GM21786 (cell line): ENCODE measurements around the gene GPT2.
A peak's percentile ranks its signal among the peaks of the same experiment; 100 is the strongest.

ENCODE experiments used
- ATAC-seq: cut with Tn5 transposase; IDR thresholded peaks from one replicate; pipeline ENCODE4 v1.9.1; 2021; ENCODE audit not compliant: unreplicated experiment

The GPT2 gene

DNA sequence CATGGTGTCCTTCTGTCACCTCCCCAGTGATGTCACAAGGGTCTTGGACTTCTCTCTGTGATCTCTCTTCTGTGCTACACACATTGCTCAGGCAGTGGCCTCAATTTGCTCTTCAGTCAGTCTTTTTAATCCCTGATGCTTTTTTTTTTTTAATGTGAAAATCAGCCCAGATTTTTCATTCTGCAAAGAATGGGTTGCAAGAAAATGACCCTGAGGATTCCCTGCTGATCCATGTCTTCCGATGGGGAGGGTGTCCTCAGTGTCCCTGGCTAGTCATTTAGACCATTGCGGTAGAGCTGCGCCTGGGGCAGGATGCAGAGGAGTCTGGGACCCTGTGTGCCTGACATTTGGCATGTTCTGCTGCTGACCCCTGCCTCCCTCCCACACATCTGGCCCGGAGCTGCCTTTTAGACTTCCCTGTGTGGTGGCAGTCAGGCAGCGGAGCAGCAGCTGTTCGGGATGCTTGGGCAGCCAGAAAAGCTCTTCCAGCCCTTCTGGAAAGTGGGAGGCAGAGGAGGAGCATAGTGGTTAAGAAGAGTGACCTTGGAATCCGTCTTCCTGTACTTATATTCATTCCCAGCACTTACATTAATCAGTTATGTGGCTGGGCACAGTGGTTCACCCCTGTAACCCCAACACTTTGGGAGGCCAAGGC, 12.3 kb downstream of the GPT2 start:
- no peak for ATAC-seq

DNA sequence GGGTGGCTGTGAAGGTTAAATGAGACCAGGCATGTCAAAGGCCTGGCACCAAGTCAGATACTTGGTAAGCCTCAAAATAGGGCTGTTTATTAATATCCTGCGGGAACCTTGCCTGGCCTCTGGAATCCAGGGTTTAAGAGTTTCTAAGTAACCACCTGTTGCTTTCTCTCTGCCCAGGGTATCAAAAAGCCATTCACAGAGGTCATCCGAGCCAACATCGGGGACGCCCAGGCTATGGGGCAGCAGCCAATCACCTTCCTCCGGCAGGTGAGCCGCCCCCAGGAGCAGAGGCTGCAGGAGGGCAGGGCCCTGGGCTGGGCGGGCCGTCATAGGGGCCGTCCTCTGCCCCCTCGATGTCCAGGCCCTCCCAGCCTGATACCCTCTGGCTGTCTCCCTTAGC, 13.3 kb downstream of the GPT2 start:
- ATAC-seq = no peak

DNA sequence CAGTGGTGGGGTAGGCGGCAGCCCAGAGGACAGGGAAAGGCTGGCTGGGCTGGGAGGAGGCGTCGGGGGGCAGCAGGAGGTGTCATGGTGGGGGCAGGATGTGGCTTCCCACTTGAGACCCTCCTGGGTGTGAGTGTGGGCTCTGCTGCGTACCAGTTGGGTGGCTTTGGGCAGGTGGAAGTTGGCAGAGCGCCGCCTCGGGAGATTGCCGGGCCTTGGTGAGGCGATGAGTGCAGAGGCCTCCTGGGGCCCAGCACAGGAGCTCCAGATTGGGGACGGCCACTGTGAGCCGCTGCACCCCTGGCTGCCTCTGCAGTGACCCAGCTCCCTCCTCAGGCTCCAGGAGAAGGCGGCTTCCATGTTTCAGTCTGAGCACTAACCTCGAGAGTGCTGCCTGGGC, 13.8 kb downstream of the GPT2 start:
- ATAC-seq = no peak

DNA sequence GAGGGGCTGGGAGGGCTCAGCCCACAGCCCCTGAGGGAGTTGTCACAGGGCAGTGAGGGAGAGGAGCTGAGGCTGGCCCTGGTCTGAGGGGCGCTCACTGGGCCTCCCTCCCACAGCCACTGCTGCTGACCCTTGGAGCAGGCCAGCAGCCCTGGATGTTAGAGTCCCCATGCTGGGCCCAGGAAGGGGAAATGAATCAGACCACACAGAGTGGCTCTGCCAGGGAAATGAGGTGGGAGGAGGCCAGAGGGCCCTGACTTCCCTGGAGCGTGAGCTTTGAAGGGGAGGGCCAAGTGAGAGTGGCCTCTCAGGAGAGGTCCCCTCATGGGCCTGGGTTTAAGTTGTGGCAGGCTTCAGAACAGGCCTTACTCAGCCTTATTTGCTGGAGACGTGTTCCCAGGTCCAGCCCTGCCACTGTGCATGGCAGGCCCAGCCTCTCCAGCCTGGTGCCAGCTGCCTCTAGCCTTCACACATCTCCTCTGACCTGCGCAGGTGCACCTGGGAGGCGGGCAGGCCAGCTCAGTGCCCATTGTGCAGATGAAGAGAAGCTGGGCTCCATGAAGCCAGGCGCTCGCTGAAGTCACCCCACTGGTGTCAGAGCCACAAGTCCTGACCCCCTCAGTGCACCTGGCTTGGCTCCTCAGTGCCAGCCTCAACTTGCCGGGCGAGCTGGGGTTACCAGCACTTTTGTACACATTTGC, 15.4 kb downstream of the GPT2 start:
- ATAC-seq = no peak

DNA sequence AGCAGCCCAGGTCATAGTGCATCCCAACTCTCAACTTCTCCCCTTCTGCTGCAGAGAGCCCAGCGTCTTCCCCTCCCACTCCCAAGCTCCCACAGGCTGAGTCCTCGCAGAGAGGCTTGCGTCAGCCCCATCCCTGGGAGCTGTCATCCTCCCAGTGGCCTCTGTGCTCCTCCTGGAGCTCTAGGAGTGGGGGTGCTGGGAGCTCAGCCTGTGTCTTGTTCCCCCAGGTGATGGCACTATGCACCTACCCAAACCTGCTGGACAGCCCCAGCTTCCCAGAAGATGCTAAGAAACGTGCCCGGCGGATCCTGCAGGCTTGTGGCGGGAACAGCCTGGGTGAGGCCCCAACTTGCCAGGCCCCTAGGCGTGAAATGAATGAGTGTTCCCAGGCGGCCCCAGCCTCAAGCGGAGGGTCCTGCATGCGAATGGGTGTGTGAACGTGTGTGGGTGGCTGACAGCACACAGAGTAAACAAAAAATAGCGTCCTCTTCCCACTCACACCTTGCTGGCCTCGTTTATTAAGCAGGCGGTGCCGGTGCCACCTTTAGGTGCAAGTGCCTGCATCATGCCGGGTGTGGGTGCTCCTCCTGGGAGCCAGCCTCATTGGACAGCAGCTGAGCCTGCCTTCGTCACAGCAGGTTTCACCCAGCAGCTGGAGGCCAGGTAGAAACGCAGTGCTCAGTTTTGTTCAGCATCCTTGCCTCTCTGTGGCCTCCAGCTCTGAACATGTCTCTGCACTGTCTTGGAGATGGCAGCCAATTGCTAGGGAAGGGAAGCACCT, 16.5 kb downstream of the GPT2 start:
- no peak for ATAC-seq

DNA sequence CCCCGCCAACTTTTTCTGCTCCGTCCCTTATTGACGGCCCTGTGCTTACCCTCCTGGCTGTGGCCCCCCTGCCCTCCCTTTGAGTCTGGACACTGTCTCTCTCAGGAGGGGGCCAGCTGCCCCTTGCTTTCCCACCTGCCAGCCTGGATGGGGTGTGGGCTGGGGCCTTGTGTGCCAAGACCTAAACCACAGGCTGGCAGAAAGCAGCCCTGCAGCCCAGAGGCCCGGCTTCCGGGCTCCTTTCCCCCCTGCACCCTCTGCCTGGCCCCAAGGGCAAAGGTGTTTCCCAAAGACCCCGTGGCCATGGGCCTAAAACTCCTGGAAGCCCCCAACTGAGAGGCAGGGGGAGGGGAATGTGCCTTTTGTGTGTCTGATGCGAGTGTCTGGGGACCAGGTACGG, 17.5 kb downstream of the GPT2 start:
- ATAC-seq = no peak

DNA sequence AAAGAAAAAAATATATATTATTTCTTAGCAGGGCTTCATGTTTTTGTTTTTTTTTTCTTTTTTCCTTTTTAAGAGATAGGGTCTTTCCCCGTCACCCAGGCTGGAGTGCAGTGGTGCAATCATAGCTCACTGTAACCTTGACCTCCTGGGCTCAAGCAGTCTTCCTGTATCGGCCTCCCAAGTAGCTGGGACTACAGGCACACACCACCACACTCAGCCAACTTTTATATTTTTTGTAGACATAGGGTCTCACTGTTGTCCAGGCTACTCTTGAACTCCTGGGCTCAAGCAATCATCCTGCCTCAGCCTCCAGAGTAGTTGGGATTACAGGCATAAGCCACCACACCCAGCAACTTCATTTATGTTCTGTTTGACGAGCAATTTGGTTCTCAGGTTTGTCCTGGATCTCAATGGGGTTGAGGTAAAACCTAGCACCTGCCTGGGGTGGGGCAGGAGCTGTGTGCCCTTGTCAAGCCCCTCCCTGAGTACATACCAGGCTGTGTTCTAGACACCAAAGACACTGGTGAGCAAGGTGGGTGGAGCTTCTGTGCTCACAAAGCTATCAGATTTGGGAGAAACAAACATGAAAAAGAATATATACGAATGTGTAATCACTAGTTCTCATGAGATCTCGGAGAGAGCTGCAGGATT, 19.2 kb downstream of the GPT2 start:
- no peak for ATAC-seq

DNA sequence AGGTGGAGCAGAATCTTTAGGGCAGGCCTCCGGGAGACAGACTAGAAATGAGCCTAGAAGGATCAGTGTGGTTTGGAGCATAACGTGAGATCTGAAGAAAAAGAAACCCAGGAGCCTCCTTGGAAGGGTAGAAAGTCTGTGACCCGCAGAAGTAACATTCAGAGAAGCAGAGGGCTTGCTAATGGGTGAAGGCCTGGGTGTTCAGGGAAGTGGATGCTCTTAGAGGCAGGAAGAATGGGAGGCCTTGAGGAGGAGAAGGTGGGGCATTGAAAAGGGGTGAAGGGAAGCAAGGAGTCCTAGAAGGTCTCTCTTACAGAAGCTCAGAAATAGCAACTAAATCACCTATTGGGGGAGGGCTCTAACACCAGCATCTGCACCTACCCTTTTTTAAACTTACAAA, 20.3 kb downstream of the GPT2 start:
- no peak for ATAC-seq

DNA sequence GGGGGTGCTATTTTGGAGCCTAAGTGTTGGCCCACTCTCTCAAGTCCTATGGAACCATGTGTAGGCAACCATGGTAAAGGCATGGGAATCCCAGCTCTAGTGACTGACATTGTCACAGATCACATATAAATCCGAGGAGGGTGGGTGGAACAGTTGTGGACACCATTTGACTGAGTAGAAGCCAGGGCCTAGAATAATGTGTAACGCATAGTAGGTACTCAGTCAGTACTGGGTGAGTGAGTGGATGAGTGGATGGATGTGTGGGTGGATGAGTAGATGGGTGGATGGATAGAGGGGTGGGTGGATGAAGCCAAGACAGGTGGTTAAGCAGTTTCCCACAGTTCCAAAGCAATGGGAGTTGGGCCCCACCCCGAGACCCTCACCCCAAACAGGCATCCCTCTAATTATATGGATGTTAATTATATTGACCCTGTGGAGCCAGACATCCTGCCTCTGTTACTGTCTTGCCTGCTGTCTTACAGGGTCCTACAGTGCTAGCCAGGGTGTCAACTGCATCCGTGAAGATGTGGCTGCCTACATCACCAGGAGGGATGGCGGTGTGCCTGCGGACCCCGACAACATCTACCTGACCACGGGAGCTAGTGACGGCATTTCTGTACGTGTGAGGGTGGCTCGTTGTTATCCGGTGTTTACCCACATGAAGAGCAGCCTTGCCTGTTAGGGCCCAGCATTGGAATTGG, 22.3 kb downstream of the GPT2 start:
- no peak for ATAC-seq

DNA sequence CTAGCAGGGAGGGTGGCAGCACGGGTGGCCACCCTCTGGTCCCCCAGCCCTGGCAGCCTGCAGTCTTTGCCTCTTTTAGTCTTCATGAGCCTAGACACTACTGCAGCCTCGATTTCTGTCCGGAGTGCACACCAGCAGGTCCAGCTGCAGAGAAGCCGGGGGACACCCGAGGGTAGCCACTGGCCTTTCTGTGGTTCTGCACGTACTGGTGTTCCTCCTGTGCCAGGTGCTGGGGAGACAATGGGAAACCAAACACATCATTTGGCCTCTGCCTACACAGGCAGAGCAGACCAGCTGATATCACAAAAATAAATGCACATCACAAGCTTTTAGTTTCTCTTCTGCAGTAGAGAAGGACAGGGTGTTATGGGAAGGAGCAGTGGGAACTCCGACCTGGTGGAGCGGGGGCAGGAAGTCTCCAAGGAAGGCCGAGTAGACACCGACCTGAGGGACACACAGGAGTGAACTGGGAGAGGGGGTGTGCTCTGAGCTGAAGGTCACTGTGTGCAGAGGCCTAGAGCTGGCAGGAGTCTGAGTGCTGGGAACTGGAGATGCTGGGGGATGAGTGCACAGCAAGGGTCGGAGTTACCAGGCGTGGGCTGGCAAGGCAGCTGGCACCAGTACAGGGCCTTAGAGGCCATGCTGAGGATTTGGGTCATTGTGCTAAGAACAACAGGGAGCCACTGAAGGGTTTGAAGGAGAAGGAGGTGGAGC, 23.1 kb downstream of the GPT2 start:
- no peak for ATAC-seq

DNA sequence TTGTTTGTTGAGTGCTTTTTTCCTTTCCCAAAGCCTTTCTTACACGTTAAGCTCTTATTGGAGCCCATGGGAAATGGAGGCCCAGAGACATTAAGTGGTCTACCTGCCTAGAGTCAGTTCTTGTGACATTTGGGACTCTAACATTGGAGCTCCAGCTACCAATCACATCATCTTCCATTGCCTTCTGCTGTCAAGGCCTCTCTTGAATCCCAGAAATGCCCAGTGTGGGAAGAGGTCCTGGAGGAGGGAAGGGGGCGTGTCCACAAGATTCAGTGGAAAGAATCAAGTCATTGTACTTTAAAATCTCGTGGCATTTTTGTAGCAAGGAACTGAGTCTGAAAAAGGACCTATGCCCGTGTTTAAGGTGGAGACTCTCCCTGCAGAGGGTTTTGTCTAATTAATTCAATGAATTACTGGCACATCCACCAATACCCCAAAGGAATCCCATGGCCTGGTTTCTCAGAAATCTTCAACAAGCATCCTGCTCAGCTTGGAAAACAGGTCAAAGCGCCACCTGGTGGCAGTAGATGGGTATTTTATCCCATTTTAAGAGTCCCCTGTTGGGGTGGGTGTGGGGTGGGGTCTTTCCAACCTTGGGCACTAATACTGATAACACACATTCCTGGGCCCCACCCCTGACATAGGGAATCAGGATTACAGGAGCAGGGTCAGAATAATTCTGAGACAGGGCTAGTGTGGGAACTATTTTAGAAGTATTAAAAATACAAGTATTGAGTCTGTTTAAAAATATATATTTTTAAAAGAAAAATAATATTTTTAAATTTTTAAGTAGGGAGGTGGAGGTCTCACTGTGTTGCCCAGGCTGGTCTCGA, 24.6 kb downstream of the GPT2 start:
- ATAC-seq = no peak

DNA sequence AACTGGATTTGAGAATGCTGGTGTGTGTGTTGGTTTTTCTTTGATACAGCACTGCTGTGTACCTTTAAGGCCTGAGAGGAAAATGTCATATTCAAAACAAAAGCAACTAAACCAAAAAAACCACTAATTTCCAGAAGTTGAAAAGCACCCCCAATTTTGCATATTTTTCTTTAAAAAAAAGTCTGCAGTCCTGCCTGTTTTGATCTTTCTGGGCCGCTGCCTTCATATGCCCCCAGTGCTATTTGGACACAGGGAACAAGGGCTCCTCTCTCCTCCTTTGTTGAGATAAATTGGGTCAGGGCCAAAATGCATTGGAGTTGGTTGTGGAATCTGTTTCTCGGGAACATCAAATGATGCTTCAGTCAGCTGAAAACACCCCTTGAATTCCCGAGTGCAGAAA, 26.9 kb downstream of the GPT2 start:
- peak; percentile 73 for ATAC-seq

DNA sequence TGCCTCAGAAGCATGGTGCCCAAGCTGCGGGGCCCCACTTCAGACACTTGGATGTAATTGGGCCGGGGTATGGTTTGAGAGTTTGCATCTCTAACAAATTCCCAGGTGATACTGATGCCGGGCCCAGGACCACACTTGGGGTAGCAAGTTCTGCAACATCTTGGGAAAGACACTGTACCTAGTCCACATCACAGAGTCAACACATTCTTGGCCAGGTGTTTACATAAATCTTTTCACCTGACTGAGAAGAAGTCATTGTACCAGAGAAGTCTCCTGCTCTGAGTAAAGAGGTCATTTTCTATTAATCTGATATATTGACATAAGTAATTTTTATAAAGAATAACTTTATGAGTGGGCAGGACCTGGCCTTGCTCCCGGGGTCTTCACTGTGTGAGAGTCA, 27.5 kb downstream of the GPT2 start:
- ATAC-seq = no peak

DNA sequence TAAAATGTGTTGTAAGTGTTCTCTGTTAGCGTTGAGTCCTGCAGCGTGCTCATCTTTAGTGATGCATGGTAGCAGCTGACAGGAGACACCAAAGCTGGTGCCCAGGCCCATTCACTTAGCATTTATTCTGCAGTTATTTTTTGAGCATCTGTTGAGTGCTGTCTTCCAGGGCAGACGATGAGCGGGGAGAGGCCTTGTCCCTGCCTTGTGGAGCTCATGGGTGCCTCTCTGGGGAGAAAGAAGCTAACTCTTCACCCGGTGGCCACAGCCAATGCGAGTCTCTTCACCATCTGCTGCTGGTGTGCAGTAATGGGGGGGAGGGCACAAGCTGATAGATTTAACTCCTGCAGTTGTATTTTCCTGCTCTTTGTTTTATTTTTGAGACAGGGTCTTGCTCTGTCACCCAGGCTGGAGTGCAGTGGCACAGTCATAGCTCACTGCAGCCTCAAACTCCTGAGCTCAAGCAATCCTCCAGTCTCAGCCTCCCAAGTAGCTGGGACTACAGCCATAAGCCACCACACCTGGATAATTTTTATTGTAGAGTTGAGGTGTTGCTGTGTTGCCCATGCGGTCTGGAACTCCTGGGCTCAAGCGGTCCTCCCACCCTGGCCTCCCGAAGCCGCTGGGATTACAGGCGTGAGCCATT, 30.5 kb downstream of the GPT2 start:
- no peak for ATAC-seq

DNA sequence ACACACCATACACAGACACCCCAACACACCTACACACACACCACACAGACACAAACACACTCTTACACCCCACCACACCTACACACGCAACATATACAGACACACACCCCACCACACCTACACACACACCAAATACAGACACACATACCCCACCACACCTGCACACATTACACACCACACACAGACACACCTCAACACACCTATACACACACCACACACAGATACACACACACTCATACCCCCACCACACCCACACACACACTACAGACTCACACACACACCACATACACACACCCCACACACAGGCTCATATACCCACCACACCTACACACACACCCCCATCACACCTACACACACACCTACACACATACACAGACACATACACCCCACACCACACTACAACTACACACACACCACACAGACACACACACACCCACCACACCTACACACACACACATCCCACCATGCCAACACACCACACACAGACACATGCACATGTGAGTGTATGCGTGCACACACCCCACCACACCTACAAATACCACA, 31.4 kb downstream of the GPT2 start:
- ATAC-seq = no peak

DNA sequence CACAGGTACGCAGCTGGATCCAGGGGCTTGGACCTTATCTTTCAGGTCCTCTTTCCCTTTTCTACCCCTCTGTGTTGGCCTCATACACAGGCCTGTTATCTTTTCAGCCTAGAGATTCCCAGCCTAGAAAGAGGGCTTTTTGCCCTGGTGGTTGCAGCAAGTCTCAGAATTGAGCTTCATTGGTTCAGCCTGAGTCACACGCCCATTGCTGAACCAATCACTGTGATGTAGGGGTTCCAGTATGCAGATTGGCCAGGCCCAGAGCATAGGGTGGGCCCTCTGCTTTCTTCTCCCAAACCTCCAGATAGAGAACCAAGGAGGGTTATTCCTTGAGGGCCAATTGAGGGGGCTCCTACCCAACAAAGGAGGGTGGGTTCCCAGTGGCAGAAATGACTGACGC, 32.8 kb downstream of the GPT2 start:
- ATAC-seq = no peak

DNA sequence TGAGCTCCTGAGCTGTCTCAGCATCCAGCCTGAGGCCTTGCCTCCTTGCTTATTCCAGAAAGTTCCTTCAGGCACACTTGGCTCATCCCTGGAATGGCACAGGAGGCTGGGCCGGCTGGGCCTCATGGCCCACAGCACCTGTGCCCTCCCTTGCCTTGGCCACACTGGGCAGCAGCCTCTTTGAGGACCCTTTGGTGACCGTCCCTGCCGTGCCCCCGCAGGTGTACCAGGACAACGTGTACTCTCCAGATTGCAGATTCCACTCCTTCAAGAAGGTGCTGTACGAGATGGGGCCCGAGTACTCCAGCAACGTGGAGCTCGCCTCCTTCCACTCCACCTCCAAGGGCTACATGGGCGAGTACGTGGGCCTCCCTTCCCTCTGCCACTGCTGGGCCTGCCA, 34.2 kb downstream of the GPT2 start:
- no peak for ATAC-seq

DNA sequence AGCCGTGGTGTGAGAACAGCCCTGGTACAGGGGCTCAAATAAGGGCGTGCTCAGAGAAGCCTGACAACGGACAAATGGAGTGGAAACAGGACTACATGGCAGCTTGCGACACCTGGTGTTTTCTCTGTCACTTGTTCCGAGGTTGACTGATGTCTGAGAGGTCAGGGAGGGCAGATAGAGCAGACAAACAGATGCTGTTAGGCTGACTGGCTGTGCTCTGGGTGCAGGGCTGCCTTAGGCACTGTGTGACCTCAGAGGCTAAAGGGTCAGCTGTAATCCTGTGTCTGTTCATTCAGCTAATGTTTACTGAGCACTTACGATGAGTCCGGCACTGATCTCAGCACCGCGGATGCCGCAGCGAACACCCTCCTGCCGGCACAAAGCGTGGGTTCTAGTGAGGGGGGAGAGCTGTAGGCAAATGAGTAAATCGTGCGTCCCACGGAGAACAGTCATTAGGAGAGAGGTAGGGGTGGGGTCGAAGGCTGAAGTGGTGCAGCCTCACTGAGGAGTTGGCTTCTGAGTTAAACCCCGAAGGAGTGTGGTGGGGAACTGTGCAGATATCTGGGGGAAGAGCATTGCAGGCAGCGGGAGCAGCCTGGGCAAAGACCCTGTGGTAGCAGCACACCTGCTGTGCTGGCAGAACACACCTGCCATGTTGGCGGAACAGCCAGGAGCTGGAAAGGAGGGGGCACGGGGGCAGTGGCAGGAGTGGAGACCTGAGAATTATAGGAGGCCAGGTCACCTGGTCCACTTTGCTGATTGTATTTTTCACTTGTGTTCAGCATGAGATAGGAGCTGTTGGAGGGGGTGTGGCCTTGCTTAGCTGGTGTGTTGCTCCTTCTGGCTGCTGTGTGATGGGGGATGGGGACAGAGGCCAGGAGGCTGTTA, 35.0 kb downstream of the GPT2 start:
- peak; percentile 87 for ATAC-seq
